GM18907 (cell line): ENCODE data around the gene GNAI2.
"Not testable (repeated sequence)": the region's sequence is repeated elsewhere in the genome, so short reads cannot be mapped to it uniquely, and the experiment has no call there.

ENCODE experiments used
- ATAC-seq: cut with Tn5 transposase; IDR thresholded peaks from one replicate; pipeline ENCODE4 v1.9.1; 2021; ENCODE audit warnings: mild to moderate bottlenecking, moderate library complexity; ENCODE audit not compliant: unreplicated experiment

Gene GNAI2

GRCh38 chr3:50224639-50225038 lies 11.4 kb upstream of the GNAI2 start:
- no peak for ATAC-seq

DNA sequence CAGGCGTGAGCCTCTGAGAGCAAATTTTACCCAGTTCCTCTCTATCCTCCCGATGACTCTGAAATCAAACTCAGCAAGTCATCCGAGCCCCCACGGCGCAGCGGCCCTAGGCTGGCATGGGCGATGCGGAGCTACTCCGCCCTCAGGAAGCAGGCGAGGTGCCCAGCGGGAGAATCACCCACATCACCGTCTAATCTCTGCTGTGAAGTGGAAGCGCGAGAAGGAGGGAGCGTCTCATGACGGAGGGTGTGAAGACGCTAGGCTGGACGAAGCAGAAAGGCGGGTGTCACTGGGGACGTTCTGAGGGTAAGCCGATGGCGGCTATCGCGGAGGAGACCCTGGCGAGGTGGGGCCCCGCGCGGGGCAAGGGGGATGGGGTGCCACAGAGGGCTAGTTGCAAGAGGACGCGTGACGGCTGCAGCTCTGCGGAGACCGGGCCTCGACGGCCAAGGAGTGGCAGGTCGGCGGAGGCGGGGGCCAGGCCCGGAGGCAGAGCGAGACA lies 9.1 kb upstream of the GNAI2 start:
- ATAC-seq = peak; percentile 18

GRCh38 chr3:50227390-50228183 lies 8.4 kb upstream of the GNAI2 start:
- ATAC-seq = peak; percentile 77

- not testable (repeated sequence) for ATAC-seq
Observed at GRCh38 chr3:50228184-50228763, 7.7 kb upstream of the GNAI2 start.

GRCh38 chr3:50229490-50229889 lies 6.5 kb upstream of the GNAI2 start:
- ATAC-seq = no peak

DNA sequence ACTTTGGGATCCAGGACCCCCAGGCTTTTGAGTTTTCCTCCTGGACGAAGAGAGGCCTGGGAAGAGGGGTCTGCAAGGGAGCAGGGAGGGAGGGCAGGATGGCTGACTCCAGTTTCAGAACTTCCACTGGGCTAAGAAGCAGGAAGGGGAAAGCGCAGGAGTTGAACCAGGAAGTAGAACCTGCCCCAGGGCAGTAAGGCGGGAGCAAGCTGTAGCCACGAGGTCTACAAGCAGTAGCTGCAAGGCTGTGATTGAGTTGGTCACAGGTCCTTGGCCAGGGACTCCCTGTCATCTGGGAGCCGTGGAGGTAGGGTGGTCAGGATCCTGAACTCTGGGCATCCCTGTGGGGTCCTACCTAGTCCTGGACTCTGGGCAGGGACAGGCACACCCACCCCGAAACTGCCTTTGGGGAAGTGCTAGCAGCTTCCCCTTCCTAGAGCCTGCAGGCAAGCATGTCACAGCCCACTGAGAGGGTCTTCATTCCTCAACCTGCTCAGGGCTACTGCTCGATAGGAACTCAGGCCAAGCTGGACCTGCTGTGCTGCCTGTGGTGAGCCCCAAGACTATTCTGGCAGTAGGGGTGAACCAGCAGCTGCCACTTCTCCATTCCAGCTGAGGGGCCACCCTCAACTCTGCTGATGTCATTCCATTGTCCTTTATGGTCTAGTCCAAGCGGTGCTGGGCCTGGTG lies 5.8 kb upstream of the GNAI2 start:
- ATAC-seq = no peak

DNA sequence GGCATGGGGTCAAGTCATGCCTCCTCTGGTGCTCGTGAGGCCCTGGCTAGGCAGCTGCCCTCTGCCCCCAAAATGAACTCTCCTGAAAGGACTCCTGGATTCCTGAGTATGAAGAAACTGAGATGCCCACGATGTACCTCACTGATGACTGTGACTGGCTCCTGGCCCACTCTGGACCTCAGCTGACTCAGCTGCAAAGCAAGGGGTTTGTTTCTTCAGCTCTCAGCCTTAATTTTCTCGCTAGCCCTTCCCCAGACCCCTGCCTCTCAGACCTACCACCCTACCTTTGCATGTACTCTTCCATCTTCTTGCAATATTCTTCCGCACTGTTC lies 5.2 kb upstream of the GNAI2 start:
- no peak for ATAC-seq

GRCh38 chr3:50231581-50231980 lies 4.4 kb upstream of the GNAI2 start:
- no peak for ATAC-seq

DNA sequence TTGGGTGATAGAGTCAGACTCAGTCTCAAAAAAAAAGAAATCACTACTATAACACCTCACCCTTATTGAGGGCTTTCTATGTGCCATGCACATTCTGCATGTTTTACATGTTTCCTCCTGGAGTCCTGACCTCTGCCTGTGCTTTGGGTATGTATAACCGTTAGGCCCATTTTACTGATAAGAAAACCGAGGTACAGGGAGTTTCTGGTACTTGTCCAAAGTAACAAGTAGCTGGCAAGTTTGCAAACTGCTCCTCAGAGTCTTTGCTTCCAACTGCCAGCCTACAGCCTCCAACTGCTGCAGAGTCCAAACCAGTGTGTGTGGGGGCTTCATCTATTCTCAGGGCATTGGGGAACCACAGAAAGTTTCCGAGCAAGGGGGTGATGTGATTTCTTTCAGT lies 3.7 kb upstream of the GNAI2 start:
- no peak for ATAC-seq

DNA sequence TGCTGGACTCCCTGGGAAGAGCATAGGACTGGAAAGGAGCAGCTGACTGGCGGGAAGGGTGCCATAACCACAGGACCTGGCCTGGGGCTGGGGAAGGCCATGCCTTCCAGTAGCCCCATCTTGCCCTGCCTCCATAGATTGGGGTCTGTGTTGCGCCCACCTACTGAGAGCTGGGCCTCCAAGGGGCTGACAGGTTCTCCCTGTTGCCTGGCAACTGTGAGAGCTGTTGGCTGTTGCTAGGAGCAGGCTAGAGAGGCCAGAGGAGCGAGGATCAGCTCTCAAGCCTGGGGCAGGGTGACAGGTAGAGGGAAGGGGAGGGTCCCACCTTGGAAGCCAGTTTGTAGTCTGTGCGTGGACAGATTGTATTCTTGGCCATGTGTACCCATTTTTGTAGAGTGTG lies 2.8 kb upstream of the GNAI2 start:
- no peak for ATAC-seq

DNA sequence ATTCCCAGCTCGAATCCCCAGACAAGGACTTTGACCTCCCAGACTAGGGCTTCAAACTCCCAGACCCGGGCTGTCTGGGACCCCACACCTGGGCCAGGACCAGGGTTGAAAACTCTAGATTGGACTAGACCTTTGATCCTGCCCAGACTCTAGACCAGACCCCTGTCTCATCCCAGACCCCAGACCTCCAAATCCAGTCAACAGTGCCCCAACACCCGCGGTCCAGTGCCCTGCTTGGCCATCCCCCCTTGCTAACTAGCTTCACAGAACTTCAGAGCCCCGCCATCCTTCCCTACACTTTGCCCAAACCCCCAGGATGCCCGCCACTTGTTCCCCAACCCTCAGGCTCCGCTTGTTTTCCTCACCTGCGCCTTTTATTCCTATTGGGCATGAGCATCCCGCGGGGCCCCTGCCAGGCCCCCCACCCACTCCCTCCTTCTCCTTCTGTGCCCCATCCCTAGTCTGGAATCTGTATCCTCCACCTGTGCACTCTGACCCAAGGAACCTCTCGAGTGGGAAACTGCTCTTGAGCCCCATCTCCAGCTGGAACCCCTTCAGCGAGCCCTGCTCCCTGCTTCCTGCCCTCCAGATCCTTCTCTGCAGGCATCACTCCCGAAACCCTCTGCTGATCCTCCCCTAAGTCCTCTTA lies 604 bp downstream of the GNAI2 start:
- no peak for ATAC-seq

- no peak for ATAC-seq
Observed at GRCh38 chr3:50237133-50237651, 1.2 kb downstream of the GNAI2 start.

GRCh38 chr3:50237754-50238548 lies 1.9 kb downstream of the GNAI2 start:
- peak; percentile 37 for ATAC-seq

DNA sequence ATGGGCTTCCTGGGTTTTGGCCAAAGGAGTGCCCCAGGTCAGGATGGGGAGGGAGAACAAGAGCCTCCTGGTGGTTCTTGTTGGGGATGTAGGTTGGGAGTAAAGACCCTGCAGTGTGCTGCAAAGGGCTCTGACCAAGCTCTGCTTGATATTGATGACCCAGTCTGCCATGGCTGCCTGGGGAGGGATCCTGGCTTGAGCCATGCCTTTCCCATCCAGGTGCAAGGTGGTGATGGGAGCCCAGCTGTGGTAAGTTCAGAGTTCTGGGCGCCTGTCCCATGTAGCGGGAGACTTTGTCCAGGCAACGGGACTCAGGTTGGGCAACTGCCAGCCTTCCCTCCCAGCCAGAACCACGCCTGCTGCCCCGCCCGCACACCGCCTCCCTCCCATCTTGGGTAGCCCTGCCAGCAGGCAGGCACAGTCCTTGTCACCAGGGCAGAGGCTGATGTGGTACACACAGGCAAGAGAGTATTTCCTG lies 2.6 kb downstream of the GNAI2 start:
- ATAC-seq = no peak

GRCh38 chr3:50239649-50240048 lies 3.6 kb downstream of the GNAI2 start:
- ATAC-seq = no peak

- no peak for ATAC-seq
Observed at GRCh38 chr3:50241163-50241562, 5.2 kb downstream of the GNAI2 start.

DNA sequence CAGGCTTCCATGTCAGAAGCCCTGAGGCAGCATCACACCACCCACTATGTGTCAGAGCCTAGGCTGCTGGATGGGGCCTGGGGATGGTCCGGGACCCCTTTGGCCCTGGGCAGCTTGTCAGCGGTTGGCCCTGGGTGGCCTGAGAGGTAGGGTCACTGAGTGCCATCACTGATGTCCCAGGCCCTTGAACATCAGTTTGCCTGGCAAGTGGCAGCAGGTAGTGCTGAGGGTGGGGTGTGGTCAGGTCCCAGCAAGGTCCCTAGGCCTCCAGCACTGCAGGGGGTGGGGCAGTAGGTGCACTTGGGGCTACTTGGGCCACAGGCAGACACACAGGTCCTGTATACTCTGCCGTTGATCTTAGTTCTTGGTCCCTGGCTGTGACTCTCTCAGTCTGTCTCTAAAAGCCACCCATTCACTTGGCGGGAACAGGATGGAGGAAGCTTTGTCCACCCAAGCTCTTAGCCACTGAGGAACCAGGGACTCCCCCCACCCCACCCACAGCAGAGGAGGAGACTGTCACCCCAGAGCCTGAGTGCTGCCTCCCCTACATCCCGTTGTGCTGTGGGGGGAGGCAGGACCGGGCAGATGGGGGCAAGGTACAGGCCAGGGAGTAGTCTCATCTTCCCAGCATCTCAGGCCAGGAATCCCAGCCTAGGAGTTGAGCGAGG lies 5.8 kb downstream of the GNAI2 start:
- no peak for ATAC-seq

GRCh38 chr3:50242381-50242770 lies 6.4 kb downstream of the GNAI2 start:
- ATAC-seq = no peak

- ATAC-seq = no peak
Observed at GRCh38 chr3:50242851-50243542, 7.0 kb downstream of the GNAI2 start.
